Spleen (tissue), 11 donors: ENCODE results near the gene KCNK18. TPM values are rescaled to one million over a fixed set of nuclear protein-coding genes. Genes with fewer than 3 reads are reported as not detected.

Experiments used
- DNase-seq: peaks from one replicate; pipeline ENCODE4 v3.0.0-alpha.2; 2020
- H3K27ac ChIP-seq, 8 donors: fragments of 200-600 bp; sonication (generic) in 7 of 8; 1 replicate in 4 of 8; 2 replicates in 4 of 8; pipeline versions ENCODE4 v1.5.0 to v1.8.0; 2016 to 2021; ENCODE audit warnings: inconsistent platforms in 4 of 8, mild to moderate bottlenecking in 4 of 8, moderate library complexity in 1 of 8
- H3K27me3 ChIP-seq, 7 donors: fragments of 200-600 bp; sonication (generic) in 6 of 7; replicated peaks in 1 of 7; 1 replicate in 4 of 7; 2 replicates in 3 of 7; pipeline versions ENCODE4 v1.5.0 to v1.8.0; 2016 to 2021; ENCODE audit warnings: inconsistent platforms in 3 of 7, mild to moderate bottlenecking in 1 of 7
- H3K36me3 ChIP-seq, 6 donors: fragments of 200-600 bp; sonication (generic) in 5 of 6; 1 replicate in 4 of 6; 2 replicates in 2 of 6; pipeline versions ENCODE4 v1.5.0 to v1.8.0; 2016 to 2021; ENCODE audit warnings: inconsistent platforms in 2 of 6
- H3K4me1 ChIP-seq, 6 donors: fragments of 200-600 bp; sonication (generic) in 5 of 6; 1 replicate in 3 of 6; 2 replicates in 3 of 6; pipeline versions ENCODE4 v1.5.0 to v1.8.0; 2016 to 2021; ENCODE audit warnings: inconsistent platforms in 3 of 6
- H3K4me3 ChIP-seq, 8 donors: fragments of 200-600 bp; sonication (generic) in 7 of 8; 1 replicate in 4 of 8; 2 replicates in 4 of 8; pipeline versions ENCODE4 v1.5.0 to v1.8.0; 2016 to 2021; ENCODE audit warnings: inconsistent platforms in 4 of 8, mild to moderate bottlenecking in 4 of 8, moderate library complexity in 2 of 8
- H3K9me3 ChIP-seq, 8 donors: fragments of 200-600 bp; sonication (generic) in 7 of 8; 1 replicate in 4 of 8; 2 replicates in 4 of 8; pipeline versions ENCODE4 v1.5.0 to v1.8.0; 2016 to 2021; ENCODE audit warnings: inconsistent platforms in 4 of 8
- CTCF ChIP-seq, 11 experiments: fragments of 200-600 bp in 7 of 11; fragments of 450-650 bp in 4 of 11; sonication (generic) in 4 of 11; IDR thresholded peaks in 8 of 11; conservative IDR thresholded peaks in 3 of 11; 1 replicate in 7 of 11; 2 replicates in 4 of 11; pipeline versions ENCODE4 v1.4.0 to v1.8.0; 2016 to 2021; ENCODE audit warnings: antibody characterized with exemption in 11 of 11, inconsistent platforms in 4 of 11, mild to moderate bottlenecking in 1 of 11
- POLR2A ChIP-seq, 3 donors: fragments of 450-650 bp; IDR thresholded peaks; one replicate each; pipeline ENCODE4 v1.5.1; 2017; ENCODE audit warnings: antibody characterized with exemption in 3 of 3, mild to moderate bottlenecking in 1 of 3
- POLR2AphosphoS5 ChIP-seq, 3 donors: sonication (generic); formaldehyde crosslinking; IDR thresholded peaks; one replicate each; pipeline ENCODE4 v1.5.1; 2017; ENCODE audit warnings: antibody characterized with exemption in 3 of 3
- WGBS, 5 donors: extraction: QIAGEN DNeasy Blood & Tissue Kit in 3 of 5; methylation state at CpG; one replicate each; pipeline versions ENCODE4 v1.1.5 to v1.1.7; 2013 to 2018; 5-methylcytosine and 5-hydroxymethylcytosine counted together
- intact Hi-C: fragments of 100-400 bp; cut with DNase I; formaldehyde crosslinking; loops from one replicate; pipeline ENCODE4 v1.15.0; 2023; ENCODE audit warnings: low total_unique reads
- polyA plus RNA-seq, 3 donors: library from polyadenylated mRNA; stranded (reverse); fragments of 200-250 nt; gene quantifications; one replicate each; pipeline ENCODE4 v1.2.1, GENCODE V29; 2013
- total RNA-seq, 7 donors: library from RNA; depleted of rRNA in 3 of 7; stranded (reverse); fragments of >200 nt in 3 of 7; fragmentation: NEBNext Ultra II Directional in 4 of 7; extraction: Animal tissue kit (Norgen Biotek cat#: 25700) in 4 of 7; gene quantifications; one replicate each; pipeline versions ENCODE4 v1.1.0 to v1.2.1, GENCODE V29; 2016 to 2021
- donor health status: healthy with polysubstance abuse.
- donor health status: DM: no; HTN: no; CAD: no; lungs with moderate emphysema.
- donor health status: DM: no; HTN: no; CAD: no.
- donor health status: Bipolar disorder and iron deficiency.
- donor health status: healthy.
- donor health status: DM: no; HTN: no; CAD: no.
- donor health status: DM: yes; HTN: yes; CAD: no.

Gene KCNK18
- total and polyA plus RNA-seq, 10 donors = not detected

GRCh38 chr10:117253908-117254307, 56.6 kb downstream of the KCNK18 start:
- H3K27ac ChIP-seq = no peak overlapping the region
- no peaks in the 10 kb centered on the region for H3K9me3 ChIP-seq
- H3K4me3 ChIP-seq = no peak overlapping the region
- TF ChIP-seq POLR2A (IDR thresholded peaks at IDR 0.05) (no peak), POLR2AphosphoS5 (IDR thresholded peaks at IDR 0.05) (no peak), CTCF (IDR thresholded peaks at IDR 0.05 in 8 of 11, conservative IDR thresholded peaks at IDR 0.05 in 3 of 11) (no peak)
- intact Hi-C loops = no loop called here
- H3K4me1 ChIP-seq = no peaks in the 10 kb centered on the region
- DNase-seq = no peak
- 78 to 94% (median 83%) methylated on average over 9 of the region's 9 CpGs for WGBS, 5 donors
- H3K36me3 ChIP-seq = no peaks in the 10 kb centered on the region
- peaks cover 0 to 84% (median 0%) of the 10 kb centered on the region in 7 donors for H3K27me3 ChIP-seq

DNA sequence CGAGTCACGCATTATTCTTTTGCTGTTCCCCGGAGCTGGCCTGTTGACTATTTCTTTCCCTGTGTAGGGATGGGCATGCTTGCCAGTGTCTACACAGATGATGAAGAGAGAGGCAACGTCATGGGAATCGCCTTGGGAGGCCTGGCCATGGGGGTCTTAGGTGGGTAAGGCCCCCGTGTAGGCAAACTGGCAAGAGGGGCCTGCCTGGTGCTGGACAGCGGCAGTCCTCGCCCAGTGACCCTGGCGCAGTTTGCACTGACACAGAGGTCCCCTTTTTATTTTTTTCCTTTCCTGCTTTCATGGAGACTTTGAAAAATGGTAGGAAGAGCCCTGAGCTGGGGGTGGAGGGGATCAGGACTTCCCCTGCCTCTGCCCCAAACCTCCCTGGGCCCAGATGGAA, 57.0 kb downstream of the KCNK18 start:
- 63 to 81% (median 73%) methylated on average over 9 of the region's 9 CpGs for WGBS, 5 donors
- Histone ChIP-seq H3K36me3 (no peaks in the 10 kb centered on the region), H3K9me3 (no peaks in the 10 kb centered on the region), H3K27ac (no peak overlapping the region), H3K4me3 (no peak overlapping the region), H3K27me3 (peaks cover 0 to 85% (median 0%) of the 10 kb centered on the region in 7 donors), H3K4me1 (peaks cover 0 to 3% (median 0%) of the 10 kb centered on the region in 6 donors)
- TF ChIP-seq CTCF (IDR thresholded peaks at IDR 0.05 in 8 of 11, conservative IDR thresholded peaks at IDR 0.05 in 3 of 11) (no peak), POLR2AphosphoS5 (IDR thresholded peaks at IDR 0.05) (no peak), POLR2A (IDR thresholded peaks at IDR 0.05) (no peak)
- DNase-seq = no peak
- intact Hi-C loops = no loop called here

GRCh38 chr10:117254774-117255735, 57.8 kb downstream of the KCNK18 start:
- no peak for DNase-seq
- TF ChIP-seq POLR2AphosphoS5 (IDR thresholded peaks at IDR 0.05) = no peak
- TF ChIP-seq POLR2A (IDR thresholded peaks at IDR 0.05) = no peak
- no peak for TF ChIP-seq CTCF (IDR thresholded peaks at IDR 0.05 in 8 of 11, conservative IDR thresholded peaks at IDR 0.05 in 3 of 11)
- H3K4me1 ChIP-seq = peaks cover 0 to 3% (median 0%) of the 10 kb centered on the region in 6 donors
- intact Hi-C loops = no loop called here
- H3K9me3 ChIP-seq = no peaks in the 10 kb centered on the region
- H3K27me3 ChIP-seq = peaks cover 0 to 85% (median 0%) of the 10 kb centered on the region in 7 donors
- H3K27ac ChIP-seq = no peak overlapping the region
- WGBS, 5 donors = 71 to 86% (median 81%) methylated on average over 26 of the region's 26 CpGs
- H3K4me3 ChIP-seq = no peak overlapping the region
- H3K36me3 ChIP-seq = no peaks in the 10 kb centered on the region

DNA sequence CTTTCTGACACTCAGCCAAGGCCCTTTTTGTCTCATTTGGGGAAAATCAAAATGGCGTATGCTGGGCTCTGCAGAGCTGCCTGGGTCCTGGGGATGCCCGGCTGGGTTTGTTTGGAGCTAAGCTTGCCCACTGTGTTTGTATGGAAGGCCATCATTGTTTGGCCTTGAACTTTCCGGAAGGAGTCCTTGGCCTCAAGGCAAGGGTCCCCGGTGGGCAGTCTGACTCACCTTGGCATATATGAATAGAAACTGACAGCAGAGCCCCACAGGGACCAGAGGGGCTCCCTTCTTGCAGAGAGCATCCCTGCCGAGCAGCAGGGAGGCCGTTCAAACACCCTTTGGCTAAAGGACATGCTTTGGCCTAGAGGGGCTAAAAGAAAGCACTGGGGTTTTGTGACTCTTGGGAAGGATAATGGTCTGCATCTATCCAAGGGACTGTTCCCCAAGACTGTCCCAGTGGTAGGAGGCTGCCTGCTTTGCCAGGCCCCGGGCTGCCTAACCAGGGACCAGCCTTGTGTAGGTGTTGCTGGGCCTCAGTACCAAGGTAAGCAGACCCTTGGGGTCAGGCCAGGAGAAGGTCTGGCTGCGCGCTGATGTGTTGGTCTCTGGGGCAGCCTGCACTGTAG, 58.7 kb downstream of the KCNK18 start:
- peaks cover 0 to 3% (median 0%) of the 10 kb centered on the region in 6 donors for H3K4me1 ChIP-seq
- H3K27ac ChIP-seq = no peak overlapping the region
- peaks cover 0 to 85% (median 0%) of the 10 kb centered on the region in 7 donors for H3K27me3 ChIP-seq
- WGBS, 5 donors = 88 to 93% (median 91%) methylated on average over 9 of the region's 9 CpGs
- intact Hi-C loops = no loop called here
- no peak for TF ChIP-seq POLR2A (IDR thresholded peaks at IDR 0.05)
- no peak for TF ChIP-seq CTCF (IDR thresholded peaks at IDR 0.05 in 8 of 11, conservative IDR thresholded peaks at IDR 0.05 in 3 of 11)
- TF ChIP-seq POLR2AphosphoS5 (IDR thresholded peaks at IDR 0.05) = no peak
- H3K4me3 ChIP-seq = no peak overlapping the region
- DNase-seq = no peak
- H3K36me3 ChIP-seq = no peaks in the 10 kb centered on the region
- H3K9me3 ChIP-seq = no peaks in the 10 kb centered on the region
